CD4-positive, alpha-beta T cell treated with Interleukin-17A for 4 hours (primary cell): ENCODE measurements around the gene HIP1.

ENCODE experiments used
- DNase-seq: peaks from one replicate; pipeline ENCODE4 v3.0.0-alpha.2; 2020; ENCODE audit warnings: mixed read lengths

Gene HIP1

DNA sequence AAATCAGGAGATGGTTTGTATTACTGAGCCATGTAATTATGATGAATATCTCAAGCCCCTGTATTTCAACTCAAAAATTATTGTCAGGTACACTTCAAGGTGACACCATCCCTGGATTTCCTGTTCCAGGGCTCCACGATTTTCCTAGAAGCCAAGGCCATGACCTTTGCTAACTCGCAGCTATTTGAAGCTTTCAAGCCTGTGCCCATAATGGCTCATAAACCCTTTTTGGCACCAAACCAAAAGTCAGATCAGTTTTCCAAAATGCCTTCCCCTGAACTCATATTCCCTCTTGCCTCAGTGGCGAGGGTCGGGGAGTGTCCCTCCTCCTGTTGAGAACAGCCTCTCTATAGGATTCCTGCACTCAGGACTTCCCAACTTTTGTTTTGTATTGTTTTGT is 70.8 kb downstream of the HIP1 start:
- no peak for DNase-seq

DNA sequence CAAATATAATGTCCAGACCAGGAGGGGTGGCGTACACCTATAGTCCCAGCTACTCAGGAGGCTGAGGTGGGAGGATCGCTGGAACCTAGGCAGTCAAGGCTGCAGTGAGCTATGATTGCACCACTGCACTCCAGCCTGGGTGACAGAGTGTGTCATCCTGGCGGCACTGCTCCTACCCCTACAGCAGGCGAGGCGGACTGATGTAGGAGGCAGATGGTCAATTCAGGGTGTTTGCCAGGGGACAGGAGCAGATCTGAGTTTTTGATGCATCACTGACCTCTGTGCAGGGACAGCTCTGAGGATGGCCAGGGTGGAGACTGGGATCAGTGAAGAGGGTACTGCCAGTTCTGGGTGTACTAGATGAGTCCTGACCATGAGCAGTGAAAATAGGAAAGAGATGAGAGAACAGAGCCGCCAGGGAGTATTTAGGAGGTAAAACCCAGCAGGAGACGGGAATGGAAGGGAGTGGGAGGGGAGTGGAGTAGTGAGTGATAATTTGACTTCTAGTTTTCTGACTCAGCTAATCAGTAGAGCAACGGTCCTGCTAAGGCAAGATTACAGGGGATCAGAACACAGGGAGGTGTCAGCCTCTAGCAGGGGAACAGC is 75.3 kb downstream of the HIP1 start:
- no peak for DNase-seq

DNA sequence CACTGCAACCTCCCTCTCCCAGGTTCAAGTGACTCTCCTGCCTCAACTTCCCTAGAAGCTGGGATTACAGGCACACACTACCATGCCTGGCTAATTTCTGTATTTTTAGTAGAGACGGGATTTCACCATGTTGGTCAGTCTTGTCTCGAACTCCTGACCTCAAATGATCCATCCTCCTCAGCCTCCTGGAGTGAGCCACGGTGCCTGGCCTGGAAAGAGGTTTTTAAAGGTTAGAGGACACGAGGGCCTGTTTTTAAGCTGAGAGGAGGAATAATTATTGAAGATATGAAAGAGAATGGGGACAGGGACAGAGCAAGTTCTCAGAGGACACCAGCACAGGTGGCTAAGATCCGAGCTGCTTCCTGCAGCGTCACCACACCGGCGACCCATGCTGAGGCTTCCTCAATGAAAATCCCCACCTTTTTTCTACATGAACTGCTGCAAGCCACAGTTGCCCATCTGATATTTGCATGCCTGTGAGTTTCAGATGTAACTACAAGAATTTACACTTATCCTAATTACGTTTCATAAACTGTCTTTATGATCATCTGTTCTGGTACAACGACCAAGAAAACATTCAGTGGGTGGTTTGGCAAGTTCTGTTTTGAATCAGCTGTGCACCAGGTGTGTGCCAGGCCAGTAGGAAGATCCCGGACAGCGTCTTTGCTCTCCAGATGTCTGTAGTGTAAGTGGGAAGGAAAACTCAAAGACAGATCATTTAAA is 76.0 kb downstream of the HIP1 start:
- DNase-seq, result no peak

DNA sequence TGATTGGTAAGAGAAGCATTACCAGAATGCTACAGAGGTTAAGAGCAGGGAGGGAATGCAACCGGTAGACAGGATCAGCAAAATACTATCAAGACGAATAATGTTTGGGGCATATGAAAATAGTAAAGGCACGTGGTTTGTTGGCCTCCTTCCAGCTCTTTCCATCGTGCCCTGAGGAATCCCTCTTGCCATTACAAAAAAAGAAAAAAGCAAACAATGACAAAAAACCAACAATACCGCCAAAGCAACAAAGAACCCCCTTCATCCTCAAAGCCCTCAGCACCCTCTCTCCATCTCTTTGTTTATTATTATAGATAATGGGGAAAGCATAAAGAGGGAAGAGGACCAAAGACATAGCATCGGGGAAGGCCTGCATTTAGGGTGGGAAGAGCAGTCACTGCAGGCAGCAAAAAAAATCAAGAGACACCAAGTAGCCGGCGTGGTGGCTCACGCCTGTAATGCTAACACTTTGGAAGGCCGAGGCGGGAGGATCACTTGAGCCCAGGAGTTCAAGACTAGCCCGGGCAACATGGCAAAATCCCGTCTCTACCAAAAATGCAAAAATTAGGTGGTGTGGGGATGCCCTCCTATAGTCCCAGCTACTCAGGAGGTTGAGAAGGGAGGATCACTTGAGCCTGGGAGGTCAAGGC is 78.0 kb downstream of the HIP1 start:
- DNase-seq, result no peak

DNA sequence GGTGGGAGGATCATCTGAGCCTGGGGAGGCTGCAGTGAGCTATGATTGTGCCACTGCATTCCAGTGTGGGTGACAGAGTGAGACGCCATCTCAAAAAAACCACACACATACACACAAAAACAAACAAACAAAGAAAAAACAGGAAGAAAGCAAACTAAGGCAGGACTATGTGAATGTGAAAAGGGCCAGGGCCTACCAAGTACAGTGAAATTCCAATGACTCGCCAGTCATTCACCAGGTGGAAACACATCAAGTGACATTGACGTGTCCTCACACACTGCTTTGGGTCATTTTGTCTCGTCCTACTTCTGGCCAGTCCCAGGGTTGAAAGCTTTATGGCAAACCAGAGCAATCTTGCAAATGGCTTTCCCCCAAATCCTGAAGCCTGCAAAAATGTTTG is 79.9 kb downstream of the HIP1 start:
- no peak for DNase-seq

DNA sequence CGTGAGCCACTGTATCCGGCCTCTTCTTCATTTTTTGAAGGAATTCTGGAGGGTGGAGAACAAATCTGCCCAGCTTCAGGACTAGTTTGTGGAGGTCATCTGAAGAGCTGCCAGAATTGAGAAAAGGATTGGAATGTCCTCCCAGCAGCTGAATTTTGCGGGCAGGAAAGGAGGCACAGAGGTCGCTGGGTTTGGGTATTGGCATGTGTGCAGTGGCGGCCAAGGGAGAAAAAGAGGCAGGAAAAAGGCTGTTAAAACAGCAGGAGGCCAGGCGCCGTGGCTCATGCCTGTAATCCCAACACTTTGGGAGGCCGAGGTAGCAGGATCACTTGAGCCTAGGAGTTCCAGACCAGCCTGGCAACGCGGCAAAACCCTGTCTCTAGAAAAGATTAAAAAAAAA is 80.4 kb downstream of the HIP1 start:
- no peak for DNase-seq

DNA sequence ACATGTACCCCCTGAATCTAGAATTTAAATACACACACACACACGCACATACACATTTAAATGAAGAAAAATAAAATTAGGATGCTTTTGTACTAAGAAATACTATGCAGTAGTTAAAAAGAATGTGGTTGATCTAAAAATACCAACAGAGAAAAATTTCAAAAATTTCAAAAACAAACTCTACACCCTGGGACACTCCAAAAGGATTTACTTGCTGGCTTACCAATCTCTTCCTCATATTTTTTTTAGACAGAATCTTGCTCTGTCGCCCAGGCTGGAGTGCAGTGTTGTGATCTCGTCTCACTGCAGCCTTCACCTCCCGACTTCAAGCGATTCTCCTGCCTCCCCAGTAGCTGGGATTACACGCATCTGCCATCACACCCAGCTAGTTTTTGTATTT is 80.9 kb downstream of the HIP1 start:
- no peak for DNase-seq

DNA sequence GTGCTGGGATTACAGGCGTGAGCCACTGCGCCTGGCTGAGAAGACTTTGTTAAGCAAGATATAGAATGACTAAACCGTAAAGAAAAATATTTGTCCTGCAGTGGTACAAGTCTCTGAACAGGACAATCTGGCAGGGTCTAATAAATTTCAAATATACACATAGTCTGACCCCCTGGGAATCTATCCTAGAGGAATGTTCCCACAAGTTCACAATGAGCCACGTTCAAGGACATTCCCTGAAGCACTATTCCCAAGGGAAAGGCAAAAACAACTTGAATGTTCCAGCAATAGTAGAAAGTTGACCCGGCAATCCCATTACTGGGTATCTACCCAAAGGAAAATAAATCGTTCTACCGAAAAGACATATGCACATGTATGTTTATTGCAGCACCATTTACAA is 82.0 kb downstream of the HIP1 start:
- DNase-seq, result no peak

DNA sequence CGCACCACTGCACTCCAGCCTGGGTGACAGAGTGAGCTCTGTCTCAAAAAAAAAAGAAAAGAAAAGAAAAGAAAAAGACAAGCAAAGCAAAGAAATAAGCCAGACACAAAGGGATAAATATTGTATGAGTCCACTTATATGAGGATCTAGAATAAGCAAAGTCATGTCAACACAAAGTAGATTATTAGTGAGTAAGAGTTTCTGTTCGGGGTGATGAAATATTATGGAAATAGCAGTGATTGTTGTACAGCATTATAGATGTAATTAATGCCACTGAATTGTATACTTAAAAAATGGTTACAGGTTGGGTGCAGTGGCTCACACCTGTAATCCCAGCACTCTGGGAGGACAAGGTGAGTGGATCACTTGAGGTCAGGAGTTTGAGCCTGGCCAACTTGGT is 83.2 kb downstream of the HIP1 start:
- no peak for DNase-seq

DNA sequence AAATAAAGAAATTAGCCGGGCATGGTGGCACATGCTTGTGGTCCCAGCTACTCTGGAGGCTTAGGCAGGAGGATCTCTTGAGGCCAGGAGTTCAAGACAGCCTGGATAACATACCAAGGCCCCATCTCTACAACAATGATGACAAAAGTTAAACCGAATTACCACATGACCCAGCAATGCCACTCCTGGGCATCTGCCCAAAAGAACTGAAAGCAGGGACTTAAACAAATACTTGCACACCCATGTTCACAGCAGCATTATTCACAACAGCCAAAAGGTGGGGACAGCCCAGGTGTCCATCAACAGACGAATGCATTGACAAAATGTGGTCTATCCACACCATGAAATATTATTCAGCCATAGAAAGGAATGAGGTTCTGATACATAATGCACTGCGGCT is 83.9 kb downstream of the HIP1 start:
- no peak for DNase-seq

DNA sequence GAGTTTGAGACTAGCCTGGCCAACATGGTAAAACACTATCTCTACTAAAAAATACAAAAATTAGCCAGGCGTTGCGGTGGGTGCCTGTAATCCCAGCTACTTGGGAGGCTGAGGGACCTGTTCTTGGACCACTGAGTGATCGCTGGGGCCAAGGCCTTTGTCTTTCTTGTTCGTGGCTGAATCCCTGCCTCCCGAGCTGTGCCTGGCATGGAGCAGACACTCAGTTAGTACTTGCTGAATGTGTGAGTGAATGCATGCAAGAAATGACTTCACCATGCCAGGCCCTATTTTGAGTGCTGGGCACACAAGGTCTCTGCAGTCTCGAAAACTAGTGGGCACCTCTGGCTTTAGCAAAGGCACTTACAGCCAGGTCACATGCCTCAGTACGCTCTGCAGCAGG is 85.1 kb downstream of the HIP1 start:
- no peak for DNase-seq

DNA sequence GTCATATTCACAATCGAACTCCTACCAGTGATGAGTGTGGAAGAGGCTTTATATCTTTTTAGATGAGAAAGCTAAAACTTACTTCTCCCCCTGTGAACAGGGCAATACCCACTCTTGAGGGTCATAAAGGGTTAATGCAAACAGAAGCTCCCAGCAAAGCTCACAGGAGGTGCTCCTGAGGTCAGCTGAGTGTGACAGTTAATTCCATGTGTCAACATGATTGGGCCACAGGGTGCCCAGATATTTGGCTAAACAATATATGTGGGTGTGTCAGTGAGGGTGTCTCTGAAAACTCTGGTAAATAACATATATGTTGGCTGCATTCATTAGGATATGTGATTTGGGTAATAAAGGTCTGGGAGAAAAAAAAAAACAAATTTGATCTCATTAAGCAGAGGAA is 86.0 kb downstream of the HIP1 start:
- no peak for DNase-seq

DNA sequence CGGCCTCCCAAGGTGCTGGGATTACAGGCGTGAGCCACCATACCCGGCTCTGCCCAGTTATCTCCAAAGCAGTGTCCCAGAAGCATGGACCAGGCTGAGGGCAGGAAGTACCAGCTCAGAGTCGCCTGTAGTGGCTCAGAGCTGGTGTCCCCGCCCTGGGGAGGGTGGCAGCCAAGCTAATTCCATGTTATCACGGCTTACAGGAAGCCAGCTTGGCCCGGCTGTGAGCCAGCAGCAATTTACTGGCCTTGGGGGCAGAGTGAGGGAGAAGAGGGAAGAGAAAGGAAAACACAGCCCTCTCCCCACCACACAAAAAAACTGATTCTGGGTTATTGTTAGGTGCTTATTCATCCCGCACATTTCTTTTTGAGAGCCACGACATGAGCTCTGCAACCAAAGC is 88.1 kb downstream of the HIP1 start:
- no peak for DNase-seq

DNA sequence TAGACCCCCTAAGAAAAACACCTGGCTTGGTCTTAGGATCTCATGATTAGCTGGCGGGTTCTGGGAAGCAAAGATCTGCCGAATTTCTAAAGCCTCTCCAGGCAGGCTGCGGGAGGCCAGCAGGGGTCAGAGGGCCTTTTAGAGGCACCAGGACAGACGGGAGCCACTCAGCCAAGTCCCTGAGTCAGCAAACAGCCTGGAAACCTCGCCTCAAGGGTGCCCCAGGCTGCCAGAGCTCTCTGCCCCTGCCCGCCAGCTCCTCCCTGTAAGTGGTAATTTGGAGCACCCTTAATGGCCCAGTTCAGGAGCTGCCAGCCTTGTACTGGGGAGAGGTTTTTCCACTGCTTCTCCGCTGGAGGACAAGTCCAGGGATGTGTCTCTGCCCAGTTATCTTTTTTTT is 88.7 kb downstream of the HIP1 start:
- no peak for DNase-seq

DNA sequence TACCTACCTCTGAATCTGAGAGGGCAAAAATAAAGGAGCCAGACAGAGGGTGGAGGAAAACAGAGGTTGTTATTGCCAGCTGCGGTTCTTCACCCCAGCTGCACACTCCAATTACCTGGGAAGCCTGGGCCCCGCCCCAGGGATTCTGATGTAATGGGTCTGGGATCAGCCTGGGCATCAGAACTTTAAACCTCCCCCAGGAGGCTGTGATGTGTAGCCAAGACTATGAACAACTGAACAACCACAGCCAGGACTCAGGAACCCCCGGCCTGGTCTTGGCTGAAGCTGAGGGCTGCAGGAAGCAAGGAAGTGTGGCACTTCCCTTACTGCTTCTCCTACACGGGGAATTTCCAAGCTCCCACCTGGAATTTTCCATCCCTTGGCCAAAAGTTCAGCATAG is 89.3 kb downstream of the HIP1 start:
- DNase-seq, result no peak

DNA sequence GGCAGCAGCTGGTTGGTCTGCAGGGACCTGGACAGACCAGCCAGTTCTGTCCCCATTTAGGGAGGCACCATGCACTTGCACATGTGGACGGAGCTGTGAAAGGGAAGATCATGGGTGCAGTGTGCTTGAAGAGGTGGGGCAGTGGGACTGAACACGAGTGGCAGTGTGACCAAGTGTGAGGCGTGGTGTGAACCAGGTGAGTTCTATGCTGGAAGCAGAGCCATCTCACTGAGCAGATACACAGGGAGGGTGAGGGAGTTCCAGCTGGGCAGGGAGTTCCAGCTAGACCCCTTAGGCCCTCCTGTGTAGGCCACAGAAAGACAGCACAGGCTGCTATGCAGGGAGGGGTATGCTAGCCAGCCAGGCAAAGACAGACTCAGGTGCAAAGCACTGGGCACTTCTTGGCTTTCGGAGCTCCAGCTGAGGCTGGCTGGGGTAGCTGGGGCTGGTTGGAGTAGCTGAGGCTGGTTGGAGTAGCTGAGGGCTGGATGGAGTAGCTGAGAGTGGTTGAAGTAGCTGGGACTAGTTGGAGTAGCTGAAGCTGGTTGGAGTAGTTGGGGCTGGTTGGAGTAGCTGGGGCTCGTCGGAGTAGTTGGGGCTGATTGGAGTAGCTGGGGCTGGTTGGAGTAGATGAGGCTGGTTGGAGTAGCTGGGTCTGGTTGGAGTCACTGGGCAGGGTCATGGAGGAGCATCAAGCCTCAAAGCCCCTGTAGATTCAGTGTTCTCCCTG is 90.9 kb downstream of the HIP1 start:
- no peak for DNase-seq

DNA sequence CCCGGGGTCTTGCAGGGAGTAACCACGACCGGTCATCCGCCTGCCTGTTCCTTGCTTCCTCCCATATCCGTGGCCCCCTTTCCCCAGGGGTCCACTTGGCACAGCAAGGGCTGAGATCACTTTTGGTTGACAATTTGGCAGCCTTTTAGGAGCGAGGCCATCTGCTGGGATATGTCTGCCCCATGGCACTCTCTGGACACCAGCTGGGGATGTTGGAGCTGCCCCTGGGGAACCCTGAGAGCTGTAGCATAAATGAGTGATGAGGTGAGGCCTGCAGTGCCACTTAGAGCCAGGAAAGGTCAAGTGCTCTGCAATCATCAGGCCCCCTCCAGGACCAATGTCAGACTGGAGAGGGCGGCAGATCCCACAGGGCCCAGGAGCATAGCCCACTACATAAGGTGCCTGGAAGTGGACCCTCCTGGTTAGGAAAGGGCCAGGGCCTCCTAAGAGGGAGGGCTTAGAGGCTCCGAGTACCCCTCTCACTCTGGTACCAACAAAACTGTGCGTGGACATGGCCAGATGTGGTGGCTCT is 92.1 kb downstream of the HIP1 start:
- no peak for DNase-seq

DNA sequence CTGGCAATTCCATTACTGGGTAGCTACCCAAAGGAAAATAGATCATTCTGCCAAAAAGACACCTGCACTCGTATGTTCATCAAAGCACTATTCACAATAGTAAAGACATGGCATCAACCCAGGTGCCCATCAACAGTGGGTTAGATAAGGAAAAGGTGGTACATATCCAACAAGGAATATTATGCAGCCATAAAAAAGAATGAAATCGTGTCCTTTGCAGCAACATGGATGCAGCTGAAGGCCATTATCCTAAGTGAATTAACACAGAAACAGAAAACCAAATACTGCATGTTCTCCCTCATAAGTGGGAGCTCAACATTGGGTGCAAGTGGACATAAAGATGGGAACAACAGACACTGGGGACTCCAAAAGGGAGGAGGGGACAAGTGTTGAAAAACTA is 93.2 kb downstream of the HIP1 start:
- no peak for DNase-seq

DNA sequence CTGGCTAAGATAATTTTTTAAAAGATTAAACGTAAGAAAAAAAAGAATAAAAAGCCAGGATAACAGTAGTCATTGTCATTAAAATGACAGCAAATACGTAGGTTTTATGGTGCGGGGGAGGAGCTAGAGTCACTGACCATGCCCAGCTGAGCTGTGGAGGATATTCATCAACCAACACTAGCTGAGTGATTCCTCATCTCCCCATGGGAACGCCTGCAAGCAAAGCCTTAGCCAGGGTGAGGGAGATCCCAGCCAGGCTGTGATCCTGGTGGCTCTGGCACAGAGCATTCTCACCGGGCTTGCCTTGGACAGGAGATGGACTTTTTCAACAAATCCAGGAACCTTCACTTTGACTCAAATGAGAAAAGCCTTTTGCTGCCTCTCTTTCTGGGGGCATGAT is 94.2 kb downstream of the HIP1 start:
- no peak for DNase-seq

DNA sequence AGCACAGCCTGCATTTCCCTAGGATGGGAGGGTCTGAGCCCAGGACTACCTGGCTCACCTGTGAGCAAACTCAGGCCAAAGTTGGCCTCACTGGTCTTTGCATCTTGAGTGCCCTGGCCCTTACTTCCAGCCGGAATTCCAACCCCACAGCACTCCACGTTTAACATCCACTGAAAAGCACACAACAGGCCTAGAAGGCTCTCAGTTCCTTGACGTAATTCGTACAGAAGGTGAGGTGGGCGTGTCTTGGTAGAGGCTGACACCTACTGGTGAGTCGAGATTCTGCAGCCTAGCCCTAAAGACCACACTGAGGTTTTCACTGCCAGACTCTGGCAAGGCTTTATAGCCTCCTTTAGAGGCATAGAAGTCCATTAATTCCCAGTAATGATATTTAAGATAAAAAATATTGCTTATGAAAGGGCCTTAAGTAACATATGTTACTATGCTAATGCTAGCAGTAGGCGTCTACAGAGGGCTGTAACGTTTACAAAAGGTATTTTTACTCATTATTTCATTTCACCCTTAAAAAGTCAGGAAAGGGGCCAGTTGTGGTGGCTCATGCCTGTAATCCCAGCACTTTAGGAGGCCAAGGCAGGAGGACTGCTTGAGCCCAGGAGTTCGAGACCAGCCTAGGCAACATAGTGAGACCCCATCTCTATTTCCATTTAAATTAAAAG is 95.8 kb downstream of the HIP1 start:
- peak; percentile 73 for DNase-seq

DNA sequence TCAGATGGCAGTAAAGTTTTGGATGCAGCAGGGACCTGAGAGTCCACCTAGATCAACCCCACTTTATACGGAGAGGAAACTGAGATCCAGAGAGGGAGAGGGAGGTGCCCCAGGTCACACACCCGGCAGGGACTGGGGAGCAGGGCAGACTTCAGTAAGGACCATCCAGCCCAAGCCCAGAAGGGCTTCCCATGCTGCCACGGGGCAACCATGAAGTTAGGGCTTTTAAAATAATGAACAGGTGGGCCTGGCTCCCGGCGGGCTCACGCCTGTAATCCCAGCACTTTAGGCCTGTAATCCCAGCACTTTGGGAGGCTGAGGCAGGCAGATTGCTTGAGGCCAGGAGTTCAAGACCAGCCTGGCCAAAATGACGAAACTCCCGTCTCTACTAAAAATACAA is 98.5 kb downstream of the HIP1 start:
- DNase-seq, result no peak

DNA sequence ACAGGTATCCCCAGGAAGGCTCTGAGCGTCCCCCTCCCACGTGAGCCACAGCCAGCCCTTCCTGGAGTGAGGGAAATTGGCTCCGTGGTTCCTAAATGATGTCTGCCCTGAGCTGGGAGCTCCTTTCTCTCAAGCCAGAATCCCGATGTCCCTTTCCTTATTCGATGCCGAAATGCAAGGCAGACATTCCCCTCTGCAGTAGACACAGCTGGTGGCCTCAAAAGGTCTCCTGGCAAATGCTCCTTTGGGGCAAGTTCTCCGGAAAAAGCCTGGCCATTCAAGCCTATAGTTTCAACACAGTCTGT is 98.9 kb downstream of the HIP1 start:
- no peak for DNase-seq
